Smooth muscle cell (in vitro differentiated cells): ENCODE data around the gene THOC1. TPM values are rescaled to one million over a fixed set of nuclear protein-coding genes. Genes with fewer than 3 reads are reported as not detected.

Experiments used
- DNase-seq: peaks from one replicate; lab custom pipeline; 2025; ENCODE audit not compliant: unreplicated experiment; lab: John Stamatoyannopoulos, UW
- H2AFZ ChIP-seq: fragments of 200-600 bp; sonication (generic); 2 replicates; pipeline ENCODE4 v1.6.0; 2016; ENCODE audit warnings: antibody characterized with exemption, low read depth, mild to moderate bottlenecking
- H3F3A ChIP-seq: fragments of 200-600 bp; sonication (generic); 2 replicates; pipeline ENCODE4 v1.6.0; 2017; ENCODE audit warnings: antibody characterized with exemption, low read depth
- H3K27ac ChIP-seq: fragments of 200-600 bp; sonication (generic); 2 replicates; pipeline ENCODE4 v1.5.1; 2016; ENCODE audit warnings: low read depth, mild to moderate bottlenecking
- H3K27me3 ChIP-seq: fragments of 200-600 bp; sonication (generic); 2 replicates; pipeline ENCODE4 v1.6.1; 2016; ENCODE audit warnings: low read depth, mild to moderate bottlenecking
- H3K36me3 ChIP-seq: fragments of 200-600 bp; sonication (generic); 2 replicates; pipeline ENCODE4 v1.5.1; 2016; ENCODE audit warnings: low read depth
- H3K4me1 ChIP-seq: fragments of 200-600 bp; sonication (generic); 2 replicates; pipeline ENCODE4 v1.5.1; 2016; ENCODE audit warnings: low read depth
- H3K4me2 ChIP-seq: fragments of 200-600 bp; sonication (generic); 2 replicates; pipeline ENCODE4 v1.6.0; 2016; ENCODE audit warnings: mild to moderate bottlenecking
- H3K4me3 ChIP-seq: fragments of 200-600 bp; sonication (generic); 2 replicates; pipeline ENCODE4 v1.5.1; 2016; ENCODE audit warnings: mild to moderate bottlenecking
- H3K79me2 ChIP-seq: fragments of 200-600 bp; sonication (generic); 2 replicates; pipeline ENCODE4 v1.6.0; 2016; ENCODE audit warnings: low read depth, mild to moderate bottlenecking
- H3K9ac ChIP-seq: fragments of 200-600 bp; sonication (generic); 2 replicates; pipeline ENCODE4 v1.6.0; 2016; ENCODE audit warnings: low read depth
- H3K9me3 ChIP-seq: fragments of 200-600 bp; sonication (generic); replicated peaks from 2 replicates; pipeline ENCODE4 v1.5.1; 2016; ENCODE audit warnings: low read depth
- H4K20me1 ChIP-seq: fragments of 200-600 bp; sonication (generic); 2 replicates; pipeline ENCODE4 v1.6.0; 2016; ENCODE audit warnings: low read depth
- WGBS: methylation state at CpG from one replicate; pipeline ENCODE4 v1.1.7; 2016; ENCODE audit warnings: low lambda C conversion rate; 5-methylcytosine and 5-hydroxymethylcytosine counted together
- polyA plus RNA-seq: library from polyadenylated mRNA; unstranded; fragments of >200 nt; fragmentation: Nextera tagmentation; extraction: Ambion mirVana; gene quantifications from 2 replicates; pipeline ENCODE4 v1.2.1, GENCODE V29; 2016
- total RNA-seq: library from RNA; depleted of rRNA; stranded (reverse); fragments of >200 nt; gene quantifications from 2 replicates; pipeline ENCODE4 v1.2.3, GENCODE V29; 2014
- TF ChIP-seq, protein P1 (sequence below): fragments of 200-600 bp; sonication (generic); IDR thresholded peaks from 2 replicates; pipeline ENCODE4 v1.5.1; 2017; ENCODE audit warnings: borderline replicate concordance, mild to moderate bottlenecking, antibody characterized with exemption; ENCODE audit not compliant: insufficient read depth, poor library complexity, severe bottlenecking

Gene THOC1
- total and polyA plus RNA-seq, 2 experiments from 2014 or later, result 14.8 to 48.7 TPM

- H3K9ac ChIP-seq, result no peak overlapping the region
- no peak for DNase-seq
- H3K4me2 ChIP-seq, result no peak overlapping the region
- TF ChIP-seq, protein P1, sequence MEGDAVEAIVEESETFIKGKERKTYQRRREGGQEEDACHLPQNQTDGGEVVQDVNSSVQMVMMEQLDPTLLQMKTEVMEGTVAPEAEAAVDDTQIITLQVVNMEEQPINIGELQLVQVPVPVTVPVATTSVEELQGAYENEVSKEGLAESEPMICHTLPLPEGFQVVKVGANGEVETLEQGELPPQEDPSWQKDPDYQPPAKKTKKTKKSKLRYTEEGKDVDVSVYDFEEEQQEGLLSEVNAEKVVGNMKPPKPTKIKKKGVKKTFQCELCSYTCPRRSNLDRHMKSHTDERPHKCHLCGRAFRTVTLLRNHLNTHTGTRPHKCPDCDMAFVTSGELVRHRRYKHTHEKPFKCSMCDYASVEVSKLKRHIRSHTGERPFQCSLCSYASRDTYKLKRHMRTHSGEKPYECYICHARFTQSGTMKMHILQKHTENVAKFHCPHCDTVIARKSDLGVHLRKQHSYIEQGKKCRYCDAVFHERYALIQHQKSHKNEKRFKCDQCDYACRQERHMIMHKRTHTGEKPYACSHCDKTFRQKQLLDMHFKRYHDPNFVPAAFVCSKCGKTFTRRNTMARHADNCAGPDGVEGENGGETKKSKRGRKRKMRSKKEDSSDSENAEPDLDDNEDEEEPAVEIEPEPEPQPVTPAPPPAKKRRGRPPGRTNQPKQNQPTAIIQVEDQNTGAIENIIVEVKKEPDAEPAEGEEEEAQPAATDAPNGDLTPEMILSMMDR, result peak; percentile 55
- no peaks in the 10 kb centered on the region for H3K79me2 ChIP-seq
- no peaks in the 10 kb centered on the region for H3K4me1 ChIP-seq
- no peaks in the 10 kb centered on the region for H3K36me3 ChIP-seq
- no peak overlapping the region for H3K27ac ChIP-seq
- no peak overlapping the region for H3K4me3 ChIP-seq
- H2AFZ ChIP-seq, result no peak overlapping the region
- H3K9me3 ChIP-seq, result no peaks in the 10 kb centered on the region
- H3K27me3 ChIP-seq, result peaks cover 4% of the 10 kb centered on the region
- H4K20me1 ChIP-seq, result no peaks in the 10 kb centered on the region
- WGBS, result 78% methylated on average over 8 of the region's 8 CpGs
- H3F3A ChIP-seq, result no peaks in the 10 kb centered on the region
These were observed 18.9 kb upstream of the THOC1 start for GRCh38 chr18:286515-287310.

DNA sequence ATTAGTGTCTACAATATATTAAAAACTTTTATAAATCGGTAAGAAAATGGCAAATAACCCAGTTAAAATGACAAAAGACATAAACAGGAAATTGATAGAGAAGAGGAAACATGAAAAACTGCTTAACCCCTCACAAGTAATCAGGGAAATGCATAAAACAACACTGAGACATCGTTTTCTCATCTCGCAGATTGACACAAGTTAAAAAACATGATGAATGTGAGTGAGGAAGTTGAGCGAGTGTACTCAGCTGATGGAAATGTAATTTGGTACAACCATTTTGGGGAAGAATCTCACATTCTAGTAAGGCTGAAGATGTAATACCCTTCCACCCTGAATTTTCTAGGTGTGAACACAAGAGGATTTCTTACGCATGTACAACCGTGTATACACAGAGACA, 18.0 kb upstream of the THOC1 start:
- peaks cover 4% of the 10 kb centered on the region for H3K27me3 ChIP-seq
- H2AFZ ChIP-seq, result no peak overlapping the region
- TF ChIP-seq, protein P1, result no peak
- no peak overlapping the region for H3K27ac ChIP-seq
- no peaks in the 10 kb centered on the region for H3K36me3 ChIP-seq
- H3K4me3 ChIP-seq, result no peak overlapping the region
- H3K4me1 ChIP-seq, result no peaks in the 10 kb centered on the region
- no peaks in the 10 kb centered on the region for H3F3A ChIP-seq
- H3K79me2 ChIP-seq, result no peaks in the 10 kb centered on the region
- H3K9me3 ChIP-seq, result no peaks in the 10 kb centered on the region
- WGBS, result 94% methylated on average over 6 of the region's 6 CpGs
- H3K9ac ChIP-seq, result no peak overlapping the region
- H4K20me1 ChIP-seq, result no peaks in the 10 kb centered on the region
- H3K4me2 ChIP-seq, result no peak overlapping the region
- no peak for DNase-seq

DNA sequence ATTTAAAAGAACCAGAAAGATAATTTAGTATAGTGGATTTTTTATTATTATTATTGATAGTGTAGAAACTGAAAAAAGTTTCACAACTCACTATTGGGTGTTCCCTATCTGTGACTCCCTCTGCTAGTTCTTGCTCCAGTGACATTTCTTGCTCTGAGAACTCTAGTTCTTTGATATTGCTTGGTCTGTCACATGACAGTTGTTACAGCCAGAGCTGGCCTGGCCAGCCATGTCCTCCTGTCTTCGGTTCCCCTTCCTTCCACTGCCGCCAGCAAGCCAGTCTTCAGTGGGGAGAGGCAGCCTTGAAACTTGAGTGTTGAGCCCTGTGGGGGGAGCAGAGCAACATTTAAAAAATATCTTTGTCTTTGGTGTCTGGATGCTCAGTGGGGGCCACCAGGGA, 7.6 kb upstream of the THOC1 start:
- Histone ChIP-seq H3F3A (no peaks in the 10 kb centered on the region), H3K27me3 (no peaks in the 10 kb centered on the region), H3K79me2 (no peaks in the 10 kb centered on the region), H3K9ac (no peak overlapping the region), H3K4me3 (no peak overlapping the region), H3K4me2 (no peak overlapping the region), H3K9me3 (no peaks in the 10 kb centered on the region), H3K27ac (no peak overlapping the region), H3K36me3 (no peaks in the 10 kb centered on the region), H2AFZ (no peak overlapping the region), H3K4me1 (peaks cover 4% of the 10 kb centered on the region), H4K20me1 (no peaks in the 10 kb centered on the region)
- TF ChIP-seq, protein P1, result no peak
- WGBS, result 94% methylated on average over 2 of the region's 2 CpGs
- DNase-seq, result no peak

GRCh38 chr18:274313-274712, 6.5 kb upstream of the THOC1 start:
- Histone ChIP-seq H3F3A (no peaks in the 10 kb centered on the region), H3K27me3 (no peaks in the 10 kb centered on the region), H3K4me1 (peaks cover 4% of the 10 kb centered on the region), H3K9ac (no peak overlapping the region), H3K79me2 (no peaks in the 10 kb centered on the region), H3K27ac (no peak overlapping the region), H3K9me3 (no peaks in the 10 kb centered on the region), H3K4me3 (no peak overlapping the region), H3K4me2 (no peak overlapping the region), H2AFZ (no peak overlapping the region), H3K36me3 (no peaks in the 10 kb centered on the region), H4K20me1 (no peaks in the 10 kb centered on the region)
- WGBS, result 84% methylated on average over 8 of the region's 8 CpGs
- DNase-seq, result no peak
- TF ChIP-seq, protein P1, result no peak
